ENCODE data around the gene USP35.

- TF ChIP-seq CTCF (IDR thresholded peaks at IDR 0.05) (no peak), POLR2A (IDR thresholded peaks at IDR 0.05) (no peak)
Measured at GRCh38 chr11:78163828-78164227, 24.9 kb upstream of the USP35 start.
